ACHN (cell line): ENCODE data around the gene ZNF785.
A peak's percentile ranks its signal among the peaks of the same experiment; 100 is the strongest.

ENCODE experiments used
- DNase-seq: peaks from one replicate; pipeline ENCODE4 v3.0.0-alpha.2; 2015
- in situ Hi-C: cut with HindIII; loops from 2 replicates; pipeline ENCODE4 v1.10.0; 2017; ENCODE audit warnings: low sequenced_read_pairs, low pct_ligation_motif_present, low pct_unique_long_range_greater_than_20kb

ZNF785 gene

GRCh38 chr16:30569281-30569680 lies 16.2 kb downstream of the ZNF785 start:
- DNase-seq, result no peak
- in situ Hi-C loops, result no loop called here

GRCh38 chr16:30567991-30568638 lies 17.4 kb downstream of the ZNF785 start:
- DNase-seq, result no peak
- in situ Hi-C loops, result no loop called here

GRCh38 chr16:30567160-30567990 lies 18.1 kb downstream of the ZNF785 start:
- in situ Hi-C loops, result no loop called here
- no peak for DNase-seq

GRCh38 chr16:30566531-30566930 lies 19.0 kb downstream of the ZNF785 start:
- no peak for DNase-seq
- in situ Hi-C loops, result no loop called here

DNA sequence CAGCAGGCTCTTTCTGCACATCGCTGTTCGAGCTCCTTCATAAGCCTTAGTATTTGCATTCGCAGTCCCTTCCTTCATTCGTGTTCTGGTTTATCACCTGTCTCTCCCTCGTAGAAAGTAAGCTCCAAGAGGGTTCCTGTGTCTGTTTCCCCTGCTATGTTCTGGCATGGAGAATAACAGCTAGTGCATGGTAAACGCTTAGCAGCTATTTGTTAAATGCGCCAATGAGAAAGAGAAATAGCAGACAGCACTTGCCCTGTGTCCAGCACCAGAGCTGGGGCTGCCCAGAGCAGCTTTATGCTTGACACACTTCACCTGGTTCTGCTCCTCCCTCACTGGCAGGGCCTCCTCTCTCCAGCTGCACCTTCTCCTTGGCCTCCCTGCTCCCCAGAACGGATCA lies 19.5 kb downstream of the ZNF785 start:
- DNase-seq, result no peak
- in situ Hi-C loops, result no loop called here

- no peak for DNase-seq
- in situ Hi-C loops, result no loop called here
Measured at GRCh38 chr16:30565526-30565925, 20.0 kb downstream of the ZNF785 start.

DNA sequence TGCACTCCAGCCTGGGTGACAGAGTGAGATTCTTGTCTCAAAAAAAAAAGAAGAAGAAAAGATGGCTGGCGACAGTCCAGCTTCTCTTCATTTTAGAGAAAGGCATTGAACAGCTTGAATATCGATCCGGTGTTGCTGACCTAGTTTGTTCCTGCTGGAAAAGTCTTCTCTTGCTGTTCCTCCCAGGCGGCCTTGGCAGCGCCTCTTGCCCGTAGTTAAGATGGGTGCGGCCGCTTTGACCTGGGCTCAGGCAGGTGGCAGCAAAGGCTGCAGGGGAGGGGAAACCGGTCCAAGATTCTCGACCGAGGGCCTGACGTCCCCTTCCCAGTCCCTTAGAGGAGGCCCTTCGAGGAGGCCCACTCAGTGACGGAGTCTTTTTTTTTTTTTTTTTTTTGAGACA lies 23.5 kb downstream of the ZNF785 start:
- in situ Hi-C loops, result no loop called here
- no peak for DNase-seq

DNA sequence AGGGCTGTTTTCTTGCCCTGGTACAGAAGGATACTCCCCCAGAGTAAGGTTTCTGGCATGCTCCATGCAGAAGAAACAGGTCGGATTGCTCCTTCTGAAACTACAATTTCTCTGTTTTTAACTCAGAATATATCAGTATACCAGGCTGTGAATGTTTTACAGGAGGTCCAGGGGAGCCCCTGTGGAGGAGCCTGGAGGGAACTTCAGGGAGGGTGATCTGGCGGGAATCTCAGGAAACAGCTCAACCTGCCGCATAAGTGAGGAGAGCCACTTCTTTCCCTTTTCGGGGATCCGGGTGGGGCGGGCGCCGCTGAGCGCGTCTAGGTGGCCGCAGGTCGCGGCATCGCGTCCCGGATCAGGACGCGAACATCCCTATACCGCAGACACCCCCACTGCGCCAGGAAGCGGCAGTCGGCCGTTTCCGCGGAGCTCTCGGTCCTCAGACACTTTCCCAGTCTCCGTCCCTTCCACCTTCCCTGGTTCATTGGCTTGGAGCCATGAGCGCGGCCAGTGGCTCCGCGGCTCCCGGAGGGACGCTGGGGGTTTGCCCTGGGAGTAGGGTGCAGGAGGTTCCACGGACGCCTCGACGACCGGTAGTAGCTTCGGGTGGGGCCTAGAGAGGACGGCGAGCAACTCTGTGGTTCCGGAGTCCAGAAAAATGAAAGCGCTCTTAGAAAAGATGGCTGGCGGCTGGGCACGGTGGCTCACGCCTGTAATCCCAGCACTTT lies 24.2 kb downstream of the ZNF785 start:
- no peak for DNase-seq
- in situ Hi-C loops, result no loop called here

DNA sequence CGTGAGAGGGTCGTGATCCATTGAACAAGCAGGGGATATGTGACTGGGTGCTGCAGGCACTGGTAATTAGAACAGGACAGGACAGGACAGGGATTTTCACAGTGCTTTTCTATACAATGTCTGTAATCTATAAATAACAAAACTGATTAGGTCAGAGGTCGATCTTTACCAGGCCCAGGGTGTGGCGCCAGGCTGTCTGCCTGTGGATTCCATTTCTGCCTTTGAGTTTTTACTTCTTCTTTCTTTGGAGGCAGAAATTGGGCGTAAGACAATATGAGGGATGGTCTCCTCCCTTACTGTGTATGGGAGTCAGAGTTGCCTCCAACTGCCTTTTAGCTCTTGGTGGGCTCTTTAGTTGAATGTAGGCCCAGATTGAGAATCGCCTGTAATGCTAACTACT lies 25.8 kb downstream of the ZNF785 start:
- DNase-seq, result no peak
- in situ Hi-C loops, result no loop called here

DNA sequence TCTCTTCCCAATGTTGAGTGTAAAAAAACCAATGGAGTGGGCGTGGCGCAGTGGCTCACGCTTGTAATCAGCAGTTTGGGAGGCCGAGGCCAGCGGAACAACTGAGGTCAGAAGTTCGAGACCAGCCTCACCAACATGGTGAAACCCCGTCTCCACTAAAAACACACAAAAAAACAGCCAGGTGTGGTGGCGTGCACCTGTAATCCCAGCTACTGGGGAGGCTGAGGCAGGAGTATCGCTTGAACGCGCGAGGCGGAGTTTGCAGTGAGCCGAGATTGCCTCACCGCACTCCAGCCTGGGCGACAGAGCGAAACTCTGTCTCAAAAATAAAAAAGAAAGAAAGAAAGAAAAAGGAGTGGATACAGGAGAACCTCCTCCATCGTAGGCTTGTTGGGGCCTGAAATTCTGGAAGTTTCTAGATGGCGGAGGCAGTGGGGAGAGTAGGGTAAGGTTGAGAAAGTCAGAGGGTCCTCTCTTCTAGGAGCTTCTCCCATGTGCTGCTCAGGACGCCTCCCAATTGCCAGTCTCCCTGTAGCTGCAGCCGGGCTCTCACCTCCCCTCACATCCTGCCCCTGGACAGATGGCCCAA lies 26.6 kb downstream of the ZNF785 start:
- no peak for DNase-seq
- in situ Hi-C loops, result no loop called here

DNA sequence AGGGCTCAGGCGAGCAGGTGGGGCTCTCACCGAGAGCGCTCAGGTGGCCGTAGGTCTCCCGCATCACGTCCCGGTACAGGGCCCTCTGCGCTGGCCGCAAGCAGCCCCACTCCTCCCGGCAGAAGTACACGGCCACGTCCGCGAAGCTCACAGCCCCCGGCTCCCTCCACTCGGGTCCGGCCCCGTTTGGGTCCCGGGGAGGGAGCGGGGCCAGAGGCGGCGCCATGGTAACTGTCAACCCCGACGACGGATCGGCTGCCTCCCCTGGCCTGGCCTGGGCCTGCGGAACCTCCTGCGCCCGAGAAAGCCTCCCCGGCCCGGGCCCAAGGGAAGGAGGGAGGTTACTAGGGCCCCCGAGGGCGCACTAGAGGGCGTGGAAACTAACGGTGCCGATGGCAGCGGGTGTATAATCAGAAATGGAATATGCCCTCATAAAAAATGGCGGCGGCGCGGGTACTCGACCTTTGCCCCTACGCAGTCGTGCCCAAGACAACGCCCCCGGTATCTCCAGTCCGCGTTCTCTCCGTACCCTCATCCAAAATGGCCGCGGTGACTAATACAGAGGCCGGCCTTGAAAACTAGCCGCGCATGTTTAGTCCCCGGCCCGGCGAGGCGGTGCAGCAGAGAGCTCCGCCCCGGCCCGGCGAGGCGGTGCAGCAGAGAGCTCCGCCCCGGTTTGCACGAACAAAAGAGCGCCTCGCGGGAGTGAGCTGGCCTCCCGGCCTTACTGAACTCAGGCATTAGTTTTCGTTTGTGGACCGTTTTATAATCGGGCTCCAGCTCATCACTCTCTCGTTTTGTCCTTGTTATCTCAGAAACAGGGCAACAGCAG lies 27.3 kb downstream of the ZNF785 start, which contains the start of gene ZNF764:
TSS of gene ZNF764 (minus strand) at position 418 of the 832 bp plus-strand sequence. CDS start at position 226, 192 bp downstream.
- in situ Hi-C loops, result no loop called here
- DNase-seq, result peak; percentile 99

DNA sequence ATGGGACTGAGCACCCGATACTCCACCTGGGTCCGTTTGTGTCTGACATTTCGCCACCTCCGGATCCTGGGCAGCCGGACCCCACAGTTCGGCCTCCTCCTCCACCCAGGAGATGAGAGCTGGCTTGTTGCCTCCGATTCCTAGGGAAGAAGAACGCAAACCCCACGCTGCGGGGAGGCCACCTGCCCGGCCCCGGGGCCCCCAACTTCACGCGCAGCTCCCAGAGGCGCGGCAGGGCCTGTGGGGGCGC lies 27.9 kb downstream of the ZNF785 start:
- DNase-seq, result no peak

DNA sequence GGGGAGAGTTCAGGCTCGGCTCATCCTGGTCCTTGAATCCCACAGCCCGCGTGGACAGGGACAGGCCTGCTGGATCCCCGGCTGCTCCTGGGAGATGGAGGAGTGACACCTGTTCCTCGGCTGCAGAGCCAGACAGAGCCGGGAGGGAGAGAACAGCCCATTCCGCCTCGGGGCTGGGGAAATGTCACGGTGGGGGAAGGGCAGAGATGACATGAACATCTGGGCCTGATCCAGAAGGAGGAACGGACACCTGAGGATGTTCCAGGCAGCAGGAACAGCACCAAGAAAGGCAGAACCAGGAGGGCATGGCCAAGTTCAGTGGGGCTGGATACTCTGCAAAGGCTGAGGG lies 29.4 kb downstream of the ZNF785 start:
- in situ Hi-C loops, result no loop called here
- no peak for DNase-seq

More for the DNA sequence above, 27.9 kb downstream of the ZNF785 start:
- in situ Hi-C loops, result no loop called here

GRCh38 chr16:30555315-30556124 lies 30.0 kb downstream of the ZNF785 start:
- in situ Hi-C loops, result no loop called here
- DNase-seq, result no peak

DNA sequence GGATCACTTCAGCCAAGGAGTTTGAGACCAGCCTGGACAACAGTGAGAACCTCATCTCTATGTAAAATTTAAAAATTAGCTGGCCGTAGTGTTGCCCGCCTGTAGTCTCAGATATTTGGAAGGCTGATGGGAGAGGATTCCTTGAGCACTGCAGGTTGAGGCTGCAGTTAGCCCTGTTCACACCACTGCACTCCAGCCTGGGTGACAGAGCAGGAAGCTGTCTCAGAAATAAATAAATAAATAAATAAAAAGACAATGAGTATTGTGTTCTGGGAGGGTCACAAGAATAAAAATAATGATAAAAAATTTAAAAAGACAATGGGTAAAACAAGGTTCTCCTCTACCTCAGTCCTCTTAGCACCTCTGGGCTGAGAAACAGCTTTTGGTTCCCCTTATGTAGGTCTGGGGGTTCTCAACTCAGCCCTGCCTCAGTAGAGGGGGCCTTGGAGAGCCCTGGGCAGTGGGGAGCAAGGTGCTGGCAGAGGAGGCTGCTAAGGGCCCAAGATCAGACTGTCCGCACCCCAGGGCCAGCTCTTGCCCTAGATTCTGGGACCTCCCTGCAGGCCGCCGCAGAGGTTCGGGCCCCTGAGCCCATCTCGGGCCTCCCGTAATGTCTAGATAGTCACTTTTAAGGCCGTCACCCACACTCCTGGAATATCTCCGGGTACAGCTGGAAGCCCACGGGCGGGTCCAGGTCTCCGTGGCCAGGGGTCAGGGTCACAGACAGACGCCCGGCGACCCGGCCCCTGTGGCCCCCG lies 30.8 kb downstream of the ZNF785 start:
- DNase-seq, result no peak
- in situ Hi-C loops, result no loop called here

DNA sequence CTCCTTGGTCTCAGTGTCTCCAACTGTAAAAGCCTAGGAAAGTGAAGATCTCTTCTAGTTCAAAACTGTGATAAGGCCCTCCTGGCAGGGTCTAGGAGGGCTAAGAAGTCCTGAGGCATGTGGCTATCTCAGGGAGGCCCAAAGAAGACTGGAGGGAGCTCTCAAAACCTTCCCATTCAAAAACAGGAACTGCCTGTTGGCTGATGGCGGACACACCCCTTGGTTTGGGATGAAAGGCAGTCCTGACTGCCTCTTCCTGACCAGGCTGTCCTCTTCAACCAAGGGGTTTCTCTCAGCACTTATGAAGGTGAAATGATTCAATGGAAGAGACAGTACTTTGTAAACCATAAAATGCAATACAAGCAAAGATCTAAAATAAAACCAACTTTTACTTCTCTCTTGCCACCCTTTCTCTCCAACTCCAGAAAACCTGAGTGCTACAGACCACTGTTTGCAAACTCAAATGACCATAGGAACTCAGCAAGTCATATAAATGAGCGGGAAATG lies 32.1 kb downstream of the ZNF785 start:
- no peak for DNase-seq
- in situ Hi-C loops, result no loop called here

DNA sequence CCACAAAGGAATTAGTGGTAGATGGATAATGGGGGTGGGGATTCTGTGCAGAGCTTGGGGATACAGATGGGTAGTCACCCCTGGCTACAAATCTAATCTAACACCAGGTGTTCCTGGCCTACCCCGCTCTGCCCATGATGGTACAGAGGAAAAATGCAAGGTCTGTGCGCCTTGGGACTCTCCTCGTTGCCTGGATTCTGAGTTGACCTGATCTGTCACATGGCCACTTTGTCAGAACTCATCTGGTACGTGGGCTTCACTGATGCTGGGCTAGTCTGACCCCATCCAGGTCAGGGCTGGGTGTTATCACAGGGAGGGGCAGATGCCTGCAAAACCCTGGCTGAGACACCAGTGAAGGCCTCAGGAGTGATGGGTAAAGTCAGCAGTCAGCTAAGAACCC lies 32.5 kb downstream of the ZNF785 start:
- DNase-seq, result no peak
- in situ Hi-C loops, result no loop called here
